ENCODE data around the gene BHLHA9. TPM values are rescaled to one million over a fixed set of nuclear protein-coding genes. Genes with fewer than 3 reads are reported as not detected.

BHLHA9 gene
- polyA plus RNA-seq, 2 of the 4 experiments (the other 2 are of a cell fraction): not detected

DNA sequence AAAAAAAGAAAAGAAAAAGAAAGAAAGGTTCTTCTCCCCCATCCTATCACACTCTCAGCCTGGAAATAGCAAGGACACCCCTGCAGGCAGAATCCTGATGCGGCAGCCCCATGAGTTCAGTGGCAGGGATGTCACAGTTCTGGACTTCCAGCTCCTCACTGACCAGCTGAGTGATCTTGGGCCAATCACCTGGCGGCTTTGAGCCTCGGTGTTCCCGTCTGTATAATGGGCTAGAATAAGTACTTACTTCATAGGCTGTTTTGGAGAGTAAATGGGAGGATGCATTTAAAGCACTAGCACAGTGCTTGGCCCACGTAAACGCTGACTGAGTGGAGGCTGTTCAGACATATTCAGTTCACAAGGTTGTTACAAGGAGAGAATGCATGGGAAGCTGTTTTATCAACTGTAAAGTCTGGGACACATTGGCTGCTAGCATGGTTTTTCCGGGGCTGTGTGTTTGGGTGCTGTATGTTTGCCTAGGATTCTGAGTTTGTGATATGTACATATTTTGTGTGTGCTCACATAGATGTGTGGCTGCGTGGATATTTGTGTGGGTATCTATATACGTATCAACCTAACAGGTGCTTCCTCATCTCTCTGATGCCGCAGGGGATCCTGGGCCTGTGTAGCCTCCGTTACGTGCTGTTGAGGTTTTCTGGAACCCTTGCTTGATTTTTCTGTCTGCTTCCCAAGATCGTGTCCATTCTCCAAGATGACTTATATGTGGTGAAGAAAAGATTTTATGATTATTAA, 3.4 kb downstream of the BHLHA9 start:
- ATAC-seq (no peak), DNase-seq (ENCODE audit: low read depth in 1 of 2, low spot score in 1 of 2) (peak in 1 of 2 experiments; percentile 33), FAIRE-seq (no peak)
- WGBS (ENCODE audit: missing lambda C conversion rate): 65% methylated on average over 13 of the region's 13 CpGs
- H3K9me3 ChIP-seq: no peaks in the 10 kb centered on the region
- no peak overlapping the region for H3K27ac ChIP-seq
- H3K4me2 ChIP-seq: no peak overlapping the region
- no peak for TF ChIP-seq CBX8 (IDR thresholded peaks at IDR 0.05)
- no peak for TF ChIP-seq REST (IDR thresholded peaks at IDR 0.05)
- 0 out of 2 replicates have a peak, but pooled peaks have one; percentile 46 for TF ChIP-seq KDM1A (IDR thresholded peaks at IDR 0.05; ENCODE audit: low read depth)
- H3K4me1 ChIP-seq: peaks cover 11% of the 10 kb centered on the region; the same call in 2 of the 3 replicates
- CTCF ChIA-PET: interaction anchor here (0.6 to 6.7 kb wide), 7 partner anchors 10 to 242 kb away, joined by 3 to 40 read pairs (median 4); no protein-coding TSS in a partner anchor
- POLR2A ChIA-PET: interaction anchor here (0.7 kb wide), 2 partner anchors 289 to 332 kb away, joined by 4 to 5 read pairs; partner anchors contain the start of gene PITPNA
- H3K4me3 ChIP-seq: no peak overlapping the region

- POLR2A ChIA-PET: interaction anchor here (0.7 kb wide), 2 partner anchors 288 to 331 kb away, joined by 4 to 5 read pairs; partner anchors contain the start of gene PITPNA
- whole genome bisulfite sequencing (ENCODE audit: missing lambda C conversion rate): 80% methylated on average over 6 of the region's 6 CpGs
Measured at GRCh38 chr17:1274245-1274608, 4.0 kb downstream of the BHLHA9 start.

GRCh38 chr17:1275205-1275961, 5.1 kb downstream of the BHLHA9 start:
- ATAC-seq (no peak), FAIRE-seq (no peak), DNase-seq (ENCODE audit: low read depth in 1 of 2, low spot score in 1 of 2) (no peak)
- TF ChIP-seq USF2 (IDR thresholded peaks at IDR 0.05) (no peak), NFE2L2 (conservative IDR thresholded peaks at IDR 0.05; ENCODE audit: low read length) (no peak), MAFK (IDR thresholded peaks at IDR 0.05; ENCODE audit: partially characterized antibody) (no peak), SREBF2 (IDR thresholded peaks at IDR 0.05) (no peak), NPAS2 (CRISPR knock-in tag; IDR thresholded peaks at IDR 0.05; ENCODE audit: borderline replicate concordance) (no peak), SMC3 (IDR thresholded peaks at IDR 0.05) (no peak), PHF8 (IDR thresholded peaks at IDR 0.05; ENCODE audit: borderline replicate concordance, low read depth) (no peak), ZSCAN20 (CRISPR knock-in tag; IDR thresholded peaks at IDR 0.05) (no peak)
- TF ChIP-seq, protein P1, sequence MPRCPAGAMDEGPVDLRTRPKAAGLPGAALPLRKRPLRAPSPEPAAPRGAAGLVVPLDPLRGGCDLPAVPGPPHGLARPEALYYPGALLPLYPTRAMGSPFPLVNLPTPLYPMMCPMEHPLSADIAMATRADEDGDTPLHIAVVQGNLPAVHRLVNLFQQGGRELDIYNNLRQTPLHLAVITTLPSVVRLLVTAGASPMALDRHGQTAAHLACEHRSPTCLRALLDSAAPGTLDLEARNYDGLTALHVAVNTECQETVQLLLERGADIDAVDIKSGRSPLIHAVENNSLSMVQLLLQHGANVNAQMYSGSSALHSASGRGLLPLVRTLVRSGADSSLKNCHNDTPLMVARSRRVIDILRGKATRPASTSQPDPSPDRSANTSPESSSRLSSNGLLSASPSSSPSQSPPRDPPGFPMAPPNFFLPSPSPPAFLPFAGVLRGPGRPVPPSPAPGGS (IDR thresholded peaks at IDR 0.05): no peak
- TF ChIP-seq, protein P2, sequence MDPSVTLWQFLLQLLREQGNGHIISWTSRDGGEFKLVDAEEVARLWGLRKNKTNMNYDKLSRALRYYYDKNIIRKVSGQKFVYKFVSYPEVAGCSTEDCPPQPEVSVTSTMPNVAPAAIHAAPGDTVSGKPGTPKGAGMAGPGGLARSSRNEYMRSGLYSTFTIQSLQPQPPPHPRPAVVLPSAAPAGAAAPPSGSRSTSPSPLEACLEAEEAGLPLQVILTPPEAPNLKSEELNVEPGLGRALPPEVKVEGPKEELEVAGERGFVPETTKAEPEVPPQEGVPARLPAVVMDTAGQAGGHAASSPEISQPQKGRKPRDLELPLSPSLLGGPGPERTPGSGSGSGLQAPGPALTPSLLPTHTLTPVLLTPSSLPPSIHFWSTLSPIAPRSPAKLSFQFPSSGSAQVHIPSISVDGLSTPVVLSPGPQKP (IDR thresholded peaks at IDR 0.05; ENCODE audit: low read depth, low read length): no peak
- Histone ChIP-seq H3K4me1 (0 out of 3 replicates have a peak, but pooled peaks cover 4% of the 10 kb centered on the region), H3K9me3 (no peaks in the 10 kb centered on the region), H3K4me3 (no peak overlapping the region), H3K27ac (no peak overlapping the region; a peak in 1 of 6 replicates), H3K4me2 (peak overlapping the region; percentile 82)
- CTCF ChIA-PET: interaction anchor here (6.7 kb wide), 1 partner anchor 57 kb away, joined by 40 read pairs; no protein-coding TSS in a partner anchor
- POLR2A ChIA-PET: no interaction called here
- WGBS (ENCODE audit: missing lambda C conversion rate): 65% methylated on average over 10 of the region's 10 CpGs

More at GRCh38 chr17:1274245-1274608, 4.0 kb downstream of the BHLHA9 start:
- no peak for FAIRE-seq
- no peak for TF ChIP-seq RAD21 (conservative IDR thresholded peaks at IDR 0.05 in 1 of 2, IDR thresholded peaks at IDR 0.05 in 1 of 2)
- TF ChIP-seq USF2 (IDR thresholded peaks at IDR 0.05): no peak
- Histone ChIP-seq H3K4me2 (no peak overlapping the region), H3K27ac (no peak overlapping the region), H3K4me3 (no peak overlapping the region), H3K4me1 (peaks cover 7% of the 10 kb centered on the region; the same call in 2 of the 3 replicates), H3K9me3 (no peaks in the 10 kb centered on the region)
- DNase-seq (ENCODE audit: low read depth in 1 of 2, low spot score in 1 of 2): no peak
- ATAC-seq: no peak
- CTCF ChIA-PET: interaction anchor here (1.7 to 6.7 kb wide), 3 partner anchors 10 to 59 kb away, joined by 4 to 40 read pairs (median 5); no protein-coding TSS in a partner anchor
